ENCODE data around the gene RPIA. TPM values are rescaled to one million over a fixed set of nuclear protein-coding genes. Genes with fewer than 3 reads are reported as not detected.
"Not testable (repeated sequence)": the region's sequence is repeated elsewhere in the genome, so short reads cannot be mapped to it uniquely, and the experiment has no call there.

The RPIA gene
- polyA plus RNA-seq (ENCODE audit: insufficient read length in 12 of 12), result 10 to 100 TPM in 11 of 12 donors, not detected in 1; 17.8 to 27.3 (median 22.4) TPM
- long read RNA-seq, donor 1, transcript RPIA-201 (9 exons, 1,848 nt), result major isoform, 16 of 16 reads
- long read RNA-seq, donor 1, partial matches to known transcripts, result 0 of 16 reads
- long read RNA-seq, donor 1, other reads (novel, unspliced or antisense), result 0 of 16 reads
- long read RNA-seq, donor 2, transcript RPIA-201 (9 exons, 1,848 nt), result major isoform, 23 of 36 reads
- long read RNA-seq, donor 2, partial matches to known transcripts, result 13 of 36 reads
- long read RNA-seq, donor 2, other reads (novel, unspliced or antisense), result 0 of 36 reads
- long read RNA-seq, donor 3, transcript RPIA-201 (9 exons, 1,848 nt), result major isoform, 5 of 5 reads
- long read RNA-seq, donor 3, partial matches to known transcripts, result 0 of 5 reads
- long read RNA-seq, donor 3, other reads (novel, unspliced or antisense), result 0 of 5 reads
- long read RNA-seq, donor 4, transcript RPIA-201 (9 exons, 1,848 nt), result major isoform, 6 of 6 reads
- long read RNA-seq, donor 4, partial matches to known transcripts, result 0 of 6 reads
- long read RNA-seq, donor 4, other reads (novel, unspliced or antisense), result 0 of 6 reads
- long read RNA-seq, donor 5, transcript RPIA-201 (9 exons, 1,848 nt), result major isoform, 20 of 20 reads
- long read RNA-seq, donor 5, partial matches to known transcripts, result 0 of 20 reads
- long read RNA-seq, donor 5, other reads (novel, unspliced or antisense), result 0 of 20 reads
- long read RNA-seq, donor 6, transcript RPIA-201 (9 exons, 1,848 nt), result major isoform, 11 of 11 reads
- long read RNA-seq, donor 6, partial matches to known transcripts, result 0 of 11 reads
- long read RNA-seq, donor 6, other reads (novel, unspliced or antisense), result 0 of 11 reads
- long read RNA-seq, donor 7, transcript RPIA-201 (9 exons, 1,848 nt), result major isoform, 9 of 9 reads
- long read RNA-seq, donor 7, partial matches to known transcripts, result 0 of 9 reads
- long read RNA-seq, donor 7, other reads (novel, unspliced or antisense), result 0 of 9 reads
- long read RNA-seq, donor 8, transcript RPIA-201 (9 exons, 1,848 nt), result major isoform, 26 of 26 reads
- long read RNA-seq, donor 8, partial matches to known transcripts, result 0 of 26 reads
- long read RNA-seq, donor 8, other reads (novel, unspliced or antisense), result 0 of 26 reads
- long read RNA-seq, donor 9, transcript RPIA-201 (9 exons, 1,848 nt), result major isoform, 6 of 13 reads
- long read RNA-seq, donor 9, partial matches to known transcripts, result 7 of 13 reads
- long read RNA-seq, donor 9, other reads (novel, unspliced or antisense), result 0 of 13 reads
- long read RNA-seq, donor 10, transcript RPIA-201 (9 exons, 1,848 nt), result major isoform, 11 of 11 reads
- long read RNA-seq, donor 10, partial matches to known transcripts, result 0 of 11 reads
- long read RNA-seq, donor 10, other reads (novel, unspliced or antisense), result 0 of 11 reads
- long read RNA-seq, donor 11, transcript RPIA-201 (9 exons, 1,848 nt), result major isoform, 7 of 7 reads
- long read RNA-seq, donor 11, partial matches to known transcripts, result 0 of 7 reads
- long read RNA-seq, donor 11, other reads (novel, unspliced or antisense), result 0 of 7 reads

DNA sequence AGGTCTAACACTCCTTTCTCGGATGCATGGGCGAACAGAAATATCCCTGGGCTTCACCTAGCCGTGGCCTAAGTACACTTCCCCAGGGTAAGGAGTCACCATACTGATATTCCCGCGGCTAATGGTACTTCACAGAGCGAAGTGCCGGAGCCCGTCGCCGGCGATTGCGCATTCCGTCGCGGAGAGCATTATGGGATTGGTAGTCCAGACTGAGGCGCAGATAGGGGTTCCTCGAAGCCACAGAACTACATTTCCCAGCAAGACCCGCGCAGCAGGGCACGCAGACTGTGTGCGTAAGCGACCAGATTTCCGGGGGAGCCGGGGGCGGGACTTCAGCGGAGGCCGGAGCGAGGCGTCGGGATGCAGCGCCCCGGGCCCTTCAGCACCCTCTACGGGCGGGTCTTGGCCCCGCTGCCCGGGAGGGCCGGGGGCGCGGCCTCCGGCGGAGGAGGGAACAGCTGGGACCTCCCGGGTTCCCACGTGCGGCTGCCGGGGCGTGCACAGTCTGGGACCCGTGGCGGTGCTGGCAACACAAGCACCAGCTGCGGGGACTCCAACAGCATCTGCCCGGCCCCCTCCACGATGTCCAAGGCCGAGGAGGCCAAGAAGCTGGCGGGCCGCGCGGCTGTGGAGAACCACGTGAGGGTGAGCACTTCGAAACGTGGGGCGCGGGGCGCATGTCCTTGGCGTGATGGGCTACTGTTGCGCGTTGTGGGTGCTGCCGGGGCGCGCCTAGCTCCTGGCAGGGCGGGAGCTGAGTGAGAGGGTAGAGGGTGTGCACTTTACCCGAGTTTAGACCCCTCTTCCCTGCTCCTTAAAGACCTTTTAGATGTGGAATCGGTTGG is at the start of gene RPIA:
Gene RPIA (plus strand): TSS at position 335 of the 845 bp plus-strand sequence. CDS start 26 bp downstream, at position 361.
- peak; percentile 99 for DNase-seq

DNA sequence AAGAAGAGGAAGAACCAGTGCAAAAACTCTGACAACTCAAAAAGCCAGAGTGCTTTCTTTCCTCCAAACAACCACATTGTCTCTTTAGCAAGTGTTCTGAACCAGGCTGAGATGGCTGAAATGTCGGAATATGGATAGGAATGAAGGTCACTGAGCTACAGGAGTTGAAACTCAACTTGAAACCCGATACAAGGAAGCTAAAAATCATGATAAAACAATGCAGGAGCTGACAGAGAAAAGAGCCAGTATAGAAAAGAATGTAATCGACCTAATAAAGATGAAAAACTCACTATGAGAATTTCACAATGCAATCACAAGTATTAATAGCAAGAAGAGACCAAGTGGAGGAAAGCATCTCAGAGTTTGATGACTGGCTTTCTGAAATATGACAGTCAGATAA is 49.2 kb upstream of the RPIA start:
- DNase-seq, result no peak

DNA sequence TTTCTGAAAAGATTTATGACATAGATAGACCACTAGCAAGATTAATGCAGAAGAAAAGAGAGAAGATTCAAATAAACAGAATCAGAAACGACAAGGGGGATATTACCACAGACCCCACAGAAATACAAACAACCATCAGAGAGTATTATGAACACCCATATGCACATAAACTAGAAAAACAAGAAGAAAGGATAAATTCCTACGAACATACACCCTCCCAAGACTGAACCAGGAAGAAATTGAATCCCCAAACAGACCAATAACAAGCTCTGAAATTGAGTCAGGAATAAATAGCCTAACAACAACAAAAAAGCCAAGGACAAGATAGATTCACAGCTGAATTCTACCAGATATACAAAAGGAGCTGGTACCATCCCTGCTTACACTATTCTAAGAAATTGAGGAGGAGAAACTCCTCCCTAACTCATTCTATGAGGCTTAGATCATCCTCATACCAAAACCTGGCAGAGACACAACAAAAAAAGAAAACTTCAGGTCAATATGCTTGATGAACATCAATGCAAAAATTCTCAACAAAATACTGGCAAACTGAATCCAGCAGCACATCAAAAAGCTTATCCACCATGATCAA is 46.1 kb upstream of the RPIA start:
- not testable (repeated sequence) for DNase-seq

DNA sequence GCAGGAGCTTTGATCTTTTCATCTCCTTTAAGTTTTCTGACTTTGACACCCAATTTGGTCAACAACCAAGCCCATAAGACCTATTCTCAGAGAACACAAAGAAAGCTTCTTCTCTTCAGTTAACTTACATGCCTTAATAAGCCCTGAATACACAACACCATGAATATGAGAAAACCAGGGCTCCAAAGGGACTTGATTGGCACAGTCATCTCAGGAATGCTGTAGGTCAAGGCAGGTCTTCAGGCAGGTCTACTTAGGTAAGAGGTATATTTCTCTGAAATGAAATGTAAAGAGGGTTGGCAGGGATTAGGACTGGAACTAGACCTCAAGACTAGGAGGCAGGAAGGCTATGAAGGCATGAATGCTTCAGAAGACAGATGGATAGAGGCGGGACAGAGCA is 39.8 kb upstream of the RPIA start:
- DNase-seq, result no peak

DNA sequence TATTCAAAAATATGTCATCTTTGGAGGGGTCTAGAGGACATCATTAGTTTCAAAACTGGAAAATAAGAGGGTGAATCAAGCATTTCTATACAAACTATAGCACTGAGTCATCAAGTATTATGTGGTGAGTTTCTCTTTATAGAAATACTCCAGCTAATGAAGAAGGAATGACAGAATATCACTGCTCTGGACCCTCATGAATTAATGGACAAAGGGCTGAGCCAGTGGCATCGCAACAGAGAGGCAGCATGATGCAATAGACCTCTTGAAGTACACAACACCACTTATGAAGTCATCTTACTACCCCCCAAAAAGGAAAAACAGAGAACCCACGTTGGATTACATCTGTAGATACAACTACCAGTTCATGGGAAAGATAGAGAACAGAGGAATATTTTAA is 36.8 kb upstream of the RPIA start:
- DNase-seq, result no peak

DNA sequence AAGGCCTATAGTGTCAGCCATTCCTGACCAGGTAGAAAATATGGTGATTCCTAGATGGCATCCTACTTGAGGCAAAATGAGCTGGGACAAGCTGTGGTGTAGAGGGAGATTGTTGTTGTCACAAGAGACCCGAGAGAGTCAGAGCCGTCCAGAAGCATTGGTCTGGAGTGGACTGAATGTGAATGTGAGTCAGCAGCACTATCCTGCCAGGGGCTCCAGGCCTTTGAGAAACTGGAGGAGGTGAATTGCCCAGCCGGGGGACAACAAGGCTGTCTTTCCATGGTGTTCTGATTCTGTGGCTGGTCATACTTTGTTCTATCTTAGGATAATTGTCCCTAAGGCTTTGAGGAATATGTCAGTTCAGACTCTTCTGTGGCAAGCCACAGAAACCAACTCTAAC is 34.8 kb upstream of the RPIA start:
- no peak for DNase-seq

DNA sequence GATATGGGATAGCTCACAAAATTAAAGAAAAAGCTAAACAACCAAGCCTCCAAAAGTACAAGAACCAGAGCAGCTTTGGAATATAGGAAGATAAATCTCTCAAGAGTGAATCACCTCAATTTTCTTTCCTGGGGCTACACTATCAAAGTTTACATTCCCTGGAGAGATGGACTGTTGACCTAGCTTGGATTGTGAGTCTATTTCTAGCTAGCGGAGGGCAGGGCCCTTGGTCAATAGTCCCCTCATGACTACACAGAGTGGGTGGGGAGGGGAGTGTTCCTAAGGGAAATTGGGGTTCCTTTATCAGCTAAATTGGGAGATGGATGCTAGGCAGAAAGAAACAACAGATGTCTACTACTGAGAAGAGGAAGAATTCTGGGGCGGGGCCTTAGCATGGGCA is 34.3 kb upstream of the RPIA start:
- no peak for DNase-seq

DNA sequence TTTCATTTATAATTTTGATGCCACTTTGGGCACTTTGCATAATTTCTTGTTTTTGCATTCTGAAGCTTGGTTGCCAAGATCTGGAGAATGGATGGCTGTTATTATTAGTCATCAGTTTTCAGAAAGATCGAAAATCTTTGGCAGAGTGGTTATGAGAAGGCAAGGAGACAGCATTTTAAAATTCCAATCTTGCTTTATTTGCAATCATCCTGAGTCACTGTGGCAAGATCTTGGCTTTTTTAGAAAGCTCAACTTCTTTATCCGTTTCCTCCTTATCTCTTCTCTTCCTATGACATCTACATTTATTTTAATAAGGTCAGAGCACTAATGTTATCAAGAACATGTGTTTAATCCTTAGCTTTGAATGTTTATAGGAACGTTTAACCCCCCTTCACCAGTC is 33.1 kb upstream of the RPIA start:
- no peak for DNase-seq

DNA sequence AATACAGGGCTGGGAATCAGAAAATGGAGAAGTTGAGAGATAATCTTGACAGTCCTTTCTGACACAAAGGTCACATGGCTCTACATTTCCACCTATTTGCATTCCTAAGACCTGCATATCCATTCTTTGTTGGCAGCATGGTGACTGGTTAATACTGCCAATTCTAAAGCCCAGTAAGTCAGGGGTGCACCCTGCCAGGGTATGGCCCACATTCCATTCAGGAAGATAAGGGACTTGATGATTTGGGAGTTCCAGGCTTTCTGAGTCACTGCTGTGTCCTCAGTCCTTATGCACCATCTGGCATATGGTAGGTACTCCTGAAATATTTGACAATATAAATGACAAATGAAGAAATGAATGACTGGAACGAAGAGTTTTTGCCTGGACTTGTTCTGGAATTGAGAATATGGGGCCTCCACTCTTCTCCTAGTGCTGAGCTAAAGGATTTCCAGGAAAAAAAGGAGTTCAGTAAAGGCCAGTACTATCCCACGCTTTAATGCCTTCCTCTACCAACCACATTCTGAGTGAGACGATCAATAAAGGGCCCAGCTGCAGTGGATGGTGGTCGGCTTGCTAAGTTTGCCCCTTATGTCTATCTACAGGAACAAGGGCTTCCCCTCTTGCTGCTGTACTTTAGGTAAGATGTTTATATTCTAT is 32.5 kb upstream of the RPIA start:
- DNase-seq, result no peak

DNA sequence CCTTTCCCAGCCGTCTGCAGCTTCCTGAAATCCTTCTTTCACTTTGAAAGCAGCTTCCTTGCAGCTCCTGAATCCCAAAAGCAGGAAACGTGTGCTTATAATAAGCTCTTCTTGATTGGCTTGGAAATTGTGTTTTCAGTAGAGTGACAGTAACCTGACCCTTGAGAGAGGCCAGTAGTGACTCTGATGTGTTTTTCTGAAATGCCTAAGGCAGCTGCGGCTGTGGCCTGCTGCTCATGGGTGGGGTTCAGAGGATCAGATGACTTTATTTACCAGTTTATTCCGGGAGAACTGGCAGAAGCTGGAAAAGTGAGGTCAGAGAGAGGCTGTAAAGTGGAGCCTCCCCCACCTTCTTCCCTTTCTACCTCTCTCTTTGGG is 31.9 kb upstream of the RPIA start:
- peak; percentile 36 for DNase-seq

DNA sequence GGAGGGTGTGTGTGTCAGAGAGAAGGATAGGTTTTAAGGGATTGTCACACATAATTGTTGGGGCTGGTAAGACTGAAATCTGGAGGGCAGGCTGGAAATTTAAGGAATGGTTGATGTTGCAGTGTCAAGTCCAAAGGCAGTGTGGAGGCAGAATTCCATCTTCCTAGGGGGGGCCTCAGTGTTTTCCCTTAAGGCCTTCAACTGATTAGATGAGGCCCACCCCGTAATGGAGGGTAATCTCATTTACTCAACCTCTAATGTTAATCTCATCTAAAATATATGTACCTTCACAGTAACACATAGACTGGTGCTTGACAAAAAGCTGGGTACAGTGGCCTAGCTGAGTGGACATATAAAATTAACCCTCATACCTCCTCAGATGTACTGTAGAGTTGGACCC is 30.9 kb upstream of the RPIA start:
- DNase-seq, result no peak

DNA sequence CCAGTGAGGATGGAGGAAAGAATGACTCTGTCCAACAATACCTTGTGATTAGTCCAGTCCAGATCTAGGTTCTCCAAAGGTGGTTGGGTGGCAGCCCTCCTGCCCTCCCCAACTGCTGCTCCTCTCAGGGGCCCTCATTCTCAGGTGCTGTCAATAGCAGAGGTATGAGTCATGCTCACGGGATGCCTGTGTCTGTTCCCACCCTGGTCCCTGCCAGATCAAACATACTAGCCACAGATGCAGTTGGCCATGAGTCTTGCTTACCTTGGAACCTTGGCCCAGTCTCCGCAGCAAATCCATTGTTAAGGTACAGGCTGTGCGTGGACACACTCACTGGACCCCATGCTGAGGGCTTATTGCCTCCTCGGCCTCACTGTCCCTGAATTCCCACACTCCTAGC is 24.9 kb upstream of the RPIA start:
- no peak for DNase-seq

DNA sequence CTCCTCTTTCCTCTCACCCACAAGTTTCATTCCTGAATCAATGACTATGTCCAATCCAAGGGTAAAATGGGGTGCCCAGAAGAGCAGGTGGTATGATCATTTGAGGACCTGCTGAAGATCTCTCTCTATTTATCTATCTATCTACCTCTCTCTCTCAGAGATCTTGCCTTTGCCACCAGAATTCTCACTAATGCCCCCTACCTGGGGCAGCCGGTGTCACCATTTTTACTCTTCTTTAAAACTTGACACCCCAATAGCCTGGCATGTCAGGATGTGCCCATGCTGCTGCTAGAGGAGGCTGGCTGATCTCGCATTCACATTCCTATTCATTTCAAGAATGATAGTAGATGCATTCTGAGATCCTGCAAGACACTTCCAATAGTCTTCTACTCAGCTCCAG is 24.3 kb upstream of the RPIA start:
- DNase-seq, result no peak

DNA sequence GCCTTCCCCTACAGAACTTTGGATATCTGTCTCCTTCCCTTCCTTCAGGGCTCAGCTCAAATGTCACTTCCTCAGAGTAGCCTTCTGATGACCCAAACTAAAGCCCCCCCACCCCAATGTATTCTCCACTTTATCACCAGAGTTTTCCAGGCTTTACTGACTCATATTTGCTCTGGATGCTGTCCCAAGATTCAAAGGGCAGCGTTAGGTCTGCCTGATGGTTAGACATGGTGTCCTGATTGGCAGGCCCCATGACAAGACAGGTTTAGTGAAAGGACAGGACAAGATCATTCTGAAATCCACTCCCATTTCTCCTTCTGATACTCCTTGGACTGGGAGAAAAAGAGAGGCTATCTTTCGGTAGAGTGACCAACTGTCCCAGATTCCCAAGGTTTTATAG is 22.6 kb upstream of the RPIA start:
- DNase-seq, result no peak

DNA sequence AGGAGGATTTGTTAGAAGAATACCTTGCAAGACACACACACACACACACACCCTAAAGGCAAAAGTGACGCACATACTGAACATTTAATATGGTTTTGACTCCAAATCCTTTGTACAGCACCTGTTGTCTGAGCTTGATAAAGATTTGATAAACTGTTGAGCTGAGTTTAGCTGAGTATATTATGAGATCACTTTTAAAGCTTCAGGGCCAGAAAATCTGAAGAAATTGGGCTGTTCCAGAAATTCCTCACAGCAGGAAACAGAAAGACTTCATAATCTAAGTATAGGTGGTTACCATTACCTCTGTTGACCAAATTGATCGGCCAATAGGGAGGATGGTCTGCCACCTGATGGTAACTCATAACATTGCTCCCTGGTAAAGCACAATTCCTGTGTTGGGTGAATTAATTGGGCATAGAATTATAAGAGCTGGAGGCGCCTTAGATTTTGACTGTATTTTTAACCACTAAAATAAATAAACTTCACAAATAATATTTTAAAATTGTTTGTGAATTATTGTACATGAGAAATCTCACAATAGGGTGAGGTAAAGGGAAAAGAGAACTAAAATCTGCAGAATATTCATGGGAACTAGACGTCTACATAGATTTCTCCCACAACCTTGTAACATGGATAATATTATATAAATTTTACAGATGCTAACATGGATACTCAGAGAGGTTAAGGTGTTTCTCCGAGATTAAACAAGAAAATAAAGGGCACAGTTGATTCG is 21.8 kb upstream of the RPIA start:
- DNase-seq, result no peak

DNA sequence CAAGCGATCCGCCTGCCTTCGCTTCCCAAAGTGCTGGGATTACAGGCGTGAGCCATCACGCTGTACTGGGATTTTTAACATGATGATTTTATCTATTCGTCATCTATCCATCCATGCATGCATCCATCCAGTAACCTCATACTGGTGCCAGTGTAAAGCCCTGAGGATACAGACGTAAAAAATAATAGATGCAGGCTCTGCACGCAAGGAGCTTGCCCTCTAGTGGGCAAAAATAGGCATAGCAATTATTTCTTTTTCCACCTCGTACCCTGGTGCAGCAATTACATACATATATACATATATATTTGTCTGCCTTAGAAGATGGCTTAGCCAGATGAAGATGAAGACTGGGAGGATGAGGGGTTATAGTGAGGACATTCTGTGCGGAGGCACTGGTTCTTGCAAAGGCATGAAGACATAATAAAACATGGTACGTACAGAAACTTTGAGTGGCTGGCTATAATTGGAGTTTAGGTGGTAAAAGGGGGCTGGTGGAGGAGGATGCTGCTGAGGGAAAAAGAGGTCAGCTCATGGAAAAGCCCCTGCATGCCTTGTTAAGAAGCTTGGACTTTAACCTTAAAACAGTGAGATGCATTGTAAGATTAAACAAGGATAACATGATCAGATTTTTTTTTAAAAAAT is 19.6 kb upstream of the RPIA start:
- DNase-seq, result peak; percentile 39

DNA sequence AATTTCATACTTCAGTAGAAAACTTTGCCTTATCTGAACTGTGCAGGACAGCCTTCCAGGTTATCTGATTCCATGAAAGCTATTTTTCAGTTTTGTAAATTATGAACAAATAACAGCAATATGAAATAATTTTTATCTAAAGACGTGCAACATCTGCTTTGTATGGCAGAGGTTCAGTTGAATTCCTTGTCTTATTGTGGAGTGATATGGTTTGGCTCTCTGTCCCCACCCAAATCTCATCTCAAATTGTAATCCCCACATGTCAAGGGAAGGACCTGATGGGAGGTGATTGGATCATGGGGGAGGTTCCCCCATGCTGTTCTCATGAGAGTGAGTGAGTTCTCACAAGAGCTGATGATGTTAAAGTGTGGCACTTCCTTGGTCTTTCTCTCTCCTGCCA is 18.1 kb upstream of the RPIA start:
- DNase-seq, result no peak

DNA sequence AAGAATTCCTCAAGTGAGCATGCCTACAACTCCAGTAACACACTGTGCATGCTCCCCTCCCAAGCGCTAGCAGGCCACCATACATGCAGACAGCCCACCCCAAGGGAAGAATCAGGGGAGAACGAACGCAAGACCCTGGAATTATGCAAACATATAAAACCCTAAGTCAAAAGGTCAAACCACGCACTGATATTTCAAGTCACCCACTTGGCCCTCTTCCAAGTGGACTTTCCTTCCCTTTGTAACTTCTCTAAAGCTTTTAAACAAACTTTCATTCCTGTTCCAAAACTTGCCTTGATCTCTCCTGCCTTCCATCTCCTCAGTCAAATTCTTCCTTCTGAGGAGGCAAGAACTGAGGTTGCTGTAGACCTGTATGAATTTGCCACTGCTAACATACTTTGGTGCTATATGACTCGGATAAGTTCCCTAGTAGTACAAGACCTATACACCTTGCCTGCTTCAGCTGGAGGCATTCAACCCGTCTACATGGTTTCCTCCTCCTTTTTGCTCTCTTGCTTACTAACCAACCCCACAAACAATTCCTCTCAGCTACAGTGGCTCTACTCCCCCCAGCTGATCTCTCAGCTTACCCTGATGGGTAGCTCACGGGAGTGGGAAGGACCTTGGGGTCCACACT is 11.1 kb upstream of the RPIA start:
- no peak for DNase-seq
